Neural cell (in vitro differentiated cells): ENCODE results near the gene NAP1L1.

Source experiments
- EZH2 ChIP-seq: fragments of 200-600, 300-800 bp; shearing (Covaris generic), sonication (generic); IDR thresholded peaks from 2 replicates; pipeline ENCODE4 v1.6.1; 2014; ENCODE audit warnings: antibody characterized with exemption, low read length, borderline replicate concordance, mild to moderate bottlenecking; ENCODE audit not compliant: insufficient read depth, poor library complexity, severe bottlenecking
- TF ChIP-seq, protein P1 (sequence below): fragments of 450-650 bp; IDR thresholded peaks from 2 replicates; pipeline ENCODE4 v1.5.1; 2014; ENCODE audit warnings: antibody characterized with exemption, mild to moderate bottlenecking, moderate library complexity; ENCODE audit not compliant: poor library complexity, severe bottlenecking

DNA sequence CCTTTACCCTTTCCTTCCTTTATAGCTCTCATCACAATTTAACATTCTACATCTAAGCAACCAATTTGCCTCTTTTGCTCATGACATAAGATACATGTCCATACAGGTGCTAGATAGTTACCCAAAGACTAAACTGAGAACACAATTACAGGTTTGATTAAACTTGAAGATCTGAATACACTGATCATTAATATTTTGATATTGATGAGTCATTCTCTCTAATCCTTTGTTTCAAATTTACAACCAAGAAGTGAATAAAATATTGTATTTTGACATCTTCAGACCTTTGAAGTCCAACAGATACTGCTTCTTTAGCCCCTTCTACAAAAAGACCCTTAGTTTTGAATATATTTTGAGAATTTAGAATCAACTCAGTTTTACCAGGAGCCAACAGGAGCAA is 2.6 kb downstream of the NAP1L1 start:
- no peak for TF ChIP-seq EZH2
- TF ChIP-seq, protein P1, sequence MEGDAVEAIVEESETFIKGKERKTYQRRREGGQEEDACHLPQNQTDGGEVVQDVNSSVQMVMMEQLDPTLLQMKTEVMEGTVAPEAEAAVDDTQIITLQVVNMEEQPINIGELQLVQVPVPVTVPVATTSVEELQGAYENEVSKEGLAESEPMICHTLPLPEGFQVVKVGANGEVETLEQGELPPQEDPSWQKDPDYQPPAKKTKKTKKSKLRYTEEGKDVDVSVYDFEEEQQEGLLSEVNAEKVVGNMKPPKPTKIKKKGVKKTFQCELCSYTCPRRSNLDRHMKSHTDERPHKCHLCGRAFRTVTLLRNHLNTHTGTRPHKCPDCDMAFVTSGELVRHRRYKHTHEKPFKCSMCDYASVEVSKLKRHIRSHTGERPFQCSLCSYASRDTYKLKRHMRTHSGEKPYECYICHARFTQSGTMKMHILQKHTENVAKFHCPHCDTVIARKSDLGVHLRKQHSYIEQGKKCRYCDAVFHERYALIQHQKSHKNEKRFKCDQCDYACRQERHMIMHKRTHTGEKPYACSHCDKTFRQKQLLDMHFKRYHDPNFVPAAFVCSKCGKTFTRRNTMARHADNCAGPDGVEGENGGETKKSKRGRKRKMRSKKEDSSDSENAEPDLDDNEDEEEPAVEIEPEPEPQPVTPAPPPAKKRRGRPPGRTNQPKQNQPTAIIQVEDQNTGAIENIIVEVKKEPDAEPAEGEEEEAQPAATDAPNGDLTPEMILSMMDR: no peak
